HL-60 (cell line): ENCODE results near the gene ZBTB7C.

Experiments used
- DNase-seq, 2 experiments: peaks; one replicate each; pipeline ENCODE4 v3.0.0-alpha.2; 2010 to 2020; ENCODE audit warnings: low read depth in 1 of 2, low spot score in 1 of 2
- H3K27ac ChIP-seq: fragments of 250-450 bp; sonication (Bioruptor Pico); replicated peaks from 2 replicates; pipeline ENCODE4 v1.5.1; 2020; ENCODE audit warnings: mild to moderate bottlenecking, moderate library complexity
- H3K27me3 ChIP-seq: fragments of 250-450 bp; sonication (Bioruptor Pico); 2 replicates; pipeline ENCODE4 v1.5.1; 2021; ENCODE audit warnings: mild to moderate bottlenecking, moderate library complexity; ENCODE audit not compliant: insufficient read depth, poor library complexity, severe bottlenecking
- H3K4me3 ChIP-seq: replicated peaks from 2 replicates; pipeline ENCODE4 v1.5.1; 2011; ENCODE audit warnings: mild to moderate bottlenecking, control low read depth, low read length; ENCODE audit not compliant: insufficient read depth
- CTCF ChIP-seq: IDR thresholded peaks from one replicate; pipeline ENCODE4 v1.5.1; 2011; ENCODE audit warnings: low read length, control low read depth, inconsistent platforms; ENCODE audit not compliant: insufficient read depth
- GABPA ChIP-seq: IDR thresholded peaks from 2 replicates; pipeline ENCODE4 v1.6.1; 2012; ENCODE audit warnings: low read depth
- POLR2AphosphoS5 ChIP-seq: IDR thresholded peaks from 2 replicates; pipeline ENCODE4 v1.6.1; 2012; ENCODE audit warnings: low read depth
- SPI1 ChIP-seq: IDR thresholded peaks from 2 replicates; pipeline ENCODE4 v1.6.1; 2012; ENCODE audit warnings: low read depth, mild to moderate bottlenecking, borderline replicate concordance
- TF ChIP-seq, protein P1 (sequence below): IDR thresholded peaks from 2 replicates; pipeline ENCODE4 v1.6.1; 2012; ENCODE audit warnings: low read depth; ENCODE audit not compliant: insufficient replicate concordance

Gene ZBTB7C

DNA sequence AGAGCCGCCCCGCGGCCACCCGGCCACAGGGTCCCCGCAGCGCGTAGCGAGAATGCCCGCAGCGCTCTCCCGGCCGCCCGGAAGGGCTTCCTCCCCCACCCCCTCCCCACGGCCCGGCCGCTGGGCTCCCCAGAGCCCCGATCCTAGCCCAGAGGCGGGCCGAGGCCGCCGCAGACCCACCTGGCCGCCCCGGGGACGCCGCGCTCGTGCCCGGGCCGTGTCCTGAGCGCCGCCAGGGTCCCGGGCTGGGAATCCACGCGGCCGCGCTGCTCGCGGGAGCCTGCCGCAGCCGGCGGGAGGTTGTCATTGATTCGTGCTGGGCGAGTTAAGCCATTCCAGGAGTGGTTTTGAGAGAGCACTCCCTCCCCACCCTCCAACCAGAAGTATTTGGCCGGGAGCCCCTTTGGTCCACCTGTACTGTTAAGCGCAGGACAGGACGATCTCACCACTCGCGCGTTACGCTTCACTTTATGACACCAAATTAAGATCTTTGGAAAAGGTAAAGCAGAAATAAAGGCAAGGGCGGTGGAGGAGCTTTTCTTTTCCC lies 272.3 kb downstream of the ZBTB7C start:
- TF ChIP-seq GABPA (no peak), SPI1 (no peak), CTCF (no peak), POLR2AphosphoS5 (no peak)
- TF ChIP-seq, protein P1, sequence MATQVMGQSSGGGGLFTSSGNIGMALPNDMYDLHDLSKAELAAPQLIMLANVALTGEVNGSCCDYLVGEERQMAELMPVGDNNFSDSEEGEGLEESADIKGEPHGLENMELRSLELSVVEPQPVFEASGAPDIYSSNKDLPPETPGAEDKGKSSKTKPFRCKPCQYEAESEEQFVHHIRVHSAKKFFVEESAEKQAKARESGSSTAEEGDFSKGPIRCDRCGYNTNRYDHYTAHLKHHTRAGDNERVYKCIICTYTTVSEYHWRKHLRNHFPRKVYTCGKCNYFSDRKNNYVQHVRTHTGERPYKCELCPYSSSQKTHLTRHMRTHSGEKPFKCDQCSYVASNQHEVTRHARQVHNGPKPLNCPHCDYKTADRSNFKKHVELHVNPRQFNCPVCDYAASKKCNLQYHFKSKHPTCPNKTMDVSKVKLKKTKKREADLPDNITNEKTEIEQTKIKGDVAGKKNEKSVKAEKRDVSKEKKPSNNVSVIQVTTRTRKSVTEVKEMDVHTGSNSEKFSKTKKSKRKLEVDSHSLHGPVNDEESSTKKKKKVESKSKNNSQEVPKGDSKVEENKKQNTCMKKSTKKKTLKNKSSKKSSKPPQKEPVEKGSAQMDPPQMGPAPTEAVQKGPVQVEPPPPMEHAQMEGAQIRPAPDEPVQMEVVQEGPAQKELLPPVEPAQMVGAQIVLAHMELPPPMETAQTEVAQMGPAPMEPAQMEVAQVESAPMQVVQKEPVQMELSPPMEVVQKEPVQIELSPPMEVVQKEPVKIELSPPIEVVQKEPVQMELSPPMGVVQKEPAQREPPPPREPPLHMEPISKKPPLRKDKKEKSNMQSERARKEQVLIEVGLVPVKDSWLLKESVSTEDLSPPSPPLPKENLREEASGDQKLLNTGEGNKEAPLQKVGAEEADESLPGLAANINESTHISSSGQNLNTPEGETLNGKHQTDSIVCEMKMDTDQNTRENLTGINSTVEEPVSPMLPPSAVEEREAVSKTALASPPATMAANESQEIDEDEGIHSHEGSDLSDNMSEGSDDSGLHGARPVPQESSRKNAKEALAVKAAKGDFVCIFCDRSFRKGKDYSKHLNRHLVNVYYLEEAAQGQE, result no peak
- H3K27ac ChIP-seq, result no peak overlapping the region
- H3K27me3 ChIP-seq, result peaks cover 45% of the 10 kb centered on the region
- H3K4me3 ChIP-seq, result no peak overlapping the region
- no peak for DNase-seq

DNA sequence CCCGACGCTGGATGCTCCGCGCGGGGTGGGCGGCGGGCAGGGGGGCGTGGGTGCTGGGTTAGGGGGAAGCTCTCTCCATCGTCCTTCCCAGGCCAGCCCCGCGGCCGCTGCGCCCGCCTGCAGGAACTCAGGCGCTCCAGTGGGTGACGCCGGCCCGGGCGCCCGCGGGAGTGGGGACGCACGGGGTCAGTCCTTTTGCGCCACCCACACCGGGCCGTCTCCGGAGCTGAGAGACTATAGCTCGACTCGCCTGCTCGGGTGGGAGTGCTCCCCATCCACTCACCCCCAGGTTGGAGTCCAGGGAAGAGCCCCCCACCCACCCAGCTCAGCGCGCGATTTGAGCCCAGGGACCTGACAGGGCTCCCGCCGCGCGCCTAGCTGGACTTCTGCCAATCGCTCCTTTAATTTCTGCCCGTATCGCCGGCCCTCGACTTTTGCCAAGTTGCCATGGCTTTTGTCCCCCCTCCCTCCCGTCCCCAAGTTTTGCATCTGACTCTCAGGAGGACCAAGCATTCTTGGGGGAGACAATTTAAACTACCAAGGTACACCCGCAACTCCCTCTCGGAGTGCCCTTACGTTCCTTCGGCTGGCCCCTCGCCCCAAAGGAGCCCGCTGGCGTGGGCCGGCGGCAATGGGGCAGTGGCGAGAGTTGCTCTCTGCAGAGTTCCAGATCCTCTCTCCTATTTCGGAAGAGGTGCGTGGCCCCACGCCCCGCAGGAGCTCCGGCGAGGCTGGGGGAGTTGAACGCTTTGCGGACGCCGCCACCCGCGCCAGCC lies 272.9 kb downstream of the ZBTB7C start:
- Histone ChIP-seq H3K27me3 (peaks cover 49% of the 10 kb centered on the region), H3K27ac (no peak overlapping the region), H3K4me3 (no peak overlapping the region)
- no peak for TF ChIP-seq POLR2AphosphoS5
- TF ChIP-seq, protein P1, result no peak
- no peak for TF ChIP-seq SPI1
- no peak for DNase-seq

DNA sequence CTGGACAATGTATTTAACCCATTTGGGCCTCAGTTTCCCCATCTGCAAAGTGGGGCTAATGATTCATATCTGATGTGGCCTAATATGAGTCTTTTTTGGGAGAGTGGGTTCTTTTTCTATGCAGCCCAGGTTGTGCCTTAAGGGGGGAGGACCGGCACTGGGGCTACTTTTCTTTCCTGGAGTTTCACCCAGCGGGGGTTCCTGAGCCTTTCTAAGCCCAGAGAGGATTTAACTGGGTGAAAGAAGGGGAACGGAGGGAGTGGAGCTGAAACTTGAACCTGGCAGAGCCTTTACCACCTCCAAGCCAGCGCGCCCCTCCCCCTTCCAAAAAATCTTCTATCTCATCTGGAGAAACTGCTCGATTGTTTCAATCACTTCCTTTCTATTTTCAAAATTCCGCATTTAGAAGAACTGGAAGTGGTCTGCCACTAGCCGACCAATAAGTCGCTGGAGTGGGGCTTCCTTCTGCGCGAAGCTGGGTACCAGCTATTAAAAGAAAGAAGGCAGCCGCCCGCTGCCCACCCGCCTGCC lies 273.7 kb downstream of the ZBTB7C start:
- peaks cover 51% of the 10 kb centered on the region for H3K27me3 ChIP-seq
- DNase-seq, result no peak

DNA sequence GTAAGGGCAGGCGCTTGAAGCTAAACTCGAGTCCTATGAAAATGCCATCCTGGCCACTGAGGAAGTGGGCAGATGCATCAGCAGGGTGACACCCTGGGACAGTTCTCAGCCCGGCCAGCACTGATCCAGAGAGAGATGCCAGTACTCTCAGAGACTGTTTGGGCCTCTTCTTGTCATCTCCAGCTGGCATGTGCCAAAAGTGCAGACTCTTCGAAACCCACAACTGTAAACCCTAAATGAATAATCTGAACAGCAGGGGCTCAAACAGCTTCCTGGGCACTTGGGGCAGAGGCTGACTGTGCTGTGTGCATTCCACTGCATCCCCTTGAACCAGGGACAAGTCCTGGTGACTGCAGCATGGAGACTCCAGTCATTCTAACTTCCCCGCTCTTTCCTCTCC lies 274.6 kb downstream of the ZBTB7C start:
- Histone ChIP-seq H3K27ac (no peak overlapping the region), H3K27me3 (peaks cover 53% of the 10 kb centered on the region), H3K4me3 (no peak overlapping the region)
- TF ChIP-seq SPI1 (no peak), POLR2AphosphoS5 (no peak), GABPA (no peak), CTCF (no peak)
- TF ChIP-seq, protein P1, result no peak
- DNase-seq, result no peak

More for the DNA sequence above, 273.7 kb downstream of the ZBTB7C start:
- H3K4me3 ChIP-seq, result no peak overlapping the region
- no peak for TF ChIP-seq POLR2AphosphoS5
- no peak for TF ChIP-seq SPI1
- no peak overlapping the region for H3K27ac ChIP-seq
